Measurements from ENCODE around the gene IGF1R. TPM values are rescaled to one million over a fixed set of nuclear protein-coding genes. Genes with fewer than 3 reads are reported as not detected.

The IGF1R gene
- total RNA-seq, 1 experiment from 2014 or later, result 0.56 TPM

GRCh38 chr15:98868564-98868963 lies 220.2 kb downstream of the IGF1R start:
- no peak overlapping the region for H3K4me2 ChIP-seq (ENCODE audit: low read depth, low read length, poor library complexity, severe bottlenecking)
- no peaks in the 10 kb centered on the region for H3K79me2 ChIP-seq (ENCODE audit: low read length)
- H3K9me2 ChIP-seq (replicated peaks; ENCODE audit: insufficient read depth, low read length), result no peaks in the 10 kb centered on the region

GRCh38 chr15:98870788-98871187 lies 222.4 kb downstream of the IGF1R start:
- no peak overlapping the region for H2AFZ ChIP-seq (ENCODE audit: low read length)
- no peak overlapping the region for H3K9ac ChIP-seq (ENCODE audit: low read length)
- H3K36me3 ChIP-seq (ENCODE audit: insufficient read depth, low read length), result no peaks in the 10 kb centered on the region
- no peaks in the 10 kb centered on the region for H3K9me2 ChIP-seq (replicated peaks; ENCODE audit: insufficient read depth, low read length)
- H3K27ac ChIP-seq (ENCODE audit: low read length), result no peak overlapping the region
- DNase-seq, result no peak
- H3K4me3 ChIP-seq (ENCODE audit: low read length), result no peak overlapping the region
- H3K27me3 ChIP-seq (ENCODE audit: low read length), result no peaks in the 10 kb centered on the region
- no peaks in the 10 kb centered on the region for H3K79me2 ChIP-seq (ENCODE audit: low read length)
- H3K4me1 ChIP-seq (ENCODE audit: low read length), result peaks cover 9% of the 10 kb centered on the region
- H4K20me1 ChIP-seq (ENCODE audit: insufficient read depth, low read depth, low read length), result no peaks in the 10 kb centered on the region
- no peaks in the 10 kb centered on the region for H3K9me3 ChIP-seq (ENCODE audit: low read length)
- no peak overlapping the region for H3K4me2 ChIP-seq (ENCODE audit: low read depth, low read length, poor library complexity, severe bottlenecking)

More at GRCh38 chr15:98868564-98868963, 220.2 kb downstream of the IGF1R start:
- Histone ChIP-seq H3K36me3 (ENCODE audit: insufficient read depth, low read length) (no peaks in the 10 kb centered on the region), H3K27ac (ENCODE audit: low read length) (no peak overlapping the region), H3K27me3 (ENCODE audit: low read length) (no peaks in the 10 kb centered on the region), H2AFZ (ENCODE audit: low read length) (no peak overlapping the region), H3K4me3 (ENCODE audit: low read length) (no peak overlapping the region), H3K9me3 (ENCODE audit: low read length) (no peaks in the 10 kb centered on the region), H3K4me1 (ENCODE audit: low read length) (peaks cover 12% of the 10 kb centered on the region), H4K20me1 (ENCODE audit: insufficient read depth, low read depth, low read length) (no peaks in the 10 kb centered on the region), H3K9ac (ENCODE audit: low read length) (no peak overlapping the region)
- no peak for DNase-seq

GRCh38 chr15:98872774-98873173 lies 224.4 kb downstream of the IGF1R start:
- Histone ChIP-seq H3K4me2 (ENCODE audit: low read depth, low read length, poor library complexity, severe bottlenecking) (no peak overlapping the region), H3K79me2 (ENCODE audit: low read length) (no peaks in the 10 kb centered on the region), H3K27me3 (ENCODE audit: low read length) (no peaks in the 10 kb centered on the region), H3K4me3 (ENCODE audit: low read length) (no peak overlapping the region), H4K20me1 (ENCODE audit: insufficient read depth, low read depth, low read length) (no peaks in the 10 kb centered on the region), H3K9me3 (ENCODE audit: low read length) (no peaks in the 10 kb centered on the region), H3K9me2 (replicated peaks; ENCODE audit: insufficient read depth, low read length) (no peaks in the 10 kb centered on the region), H2AFZ (ENCODE audit: low read length) (no peak overlapping the region), H3K4me1 (ENCODE audit: low read length) (no peaks in the 10 kb centered on the region), H3K36me3 (ENCODE audit: insufficient read depth, low read length) (no peaks in the 10 kb centered on the region), H3K27ac (ENCODE audit: low read length) (no peak overlapping the region), H3K9ac (ENCODE audit: low read length) (no peak overlapping the region)
- DNase-seq, result no peak

GRCh38 chr15:98873441-98874218 lies 225.3 kb downstream of the IGF1R start:
- H3K9ac ChIP-seq (ENCODE audit: low read length), result no peak overlapping the region
- no peaks in the 10 kb centered on the region for H3K4me1 ChIP-seq (ENCODE audit: low read length)
- H3K4me2 ChIP-seq (ENCODE audit: low read depth, low read length, poor library complexity, severe bottlenecking), result no peak overlapping the region

GRCh38 chr15:98874370-98874769 lies 226.0 kb downstream of the IGF1R start:
- Histone ChIP-seq H3K36me3 (ENCODE audit: insufficient read depth, low read length) (no peaks in the 10 kb centered on the region), H3K4me3 (ENCODE audit: low read length) (no peak overlapping the region), H3K4me2 (ENCODE audit: low read depth, low read length, poor library complexity, severe bottlenecking) (no peak overlapping the region), H3K79me2 (ENCODE audit: low read length) (no peaks in the 10 kb centered on the region), H3K27me3 (ENCODE audit: low read length) (no peaks in the 10 kb centered on the region), H3K4me1 (ENCODE audit: low read length) (no peaks in the 10 kb centered on the region), H3K9me3 (ENCODE audit: low read length) (no peaks in the 10 kb centered on the region), H3K9me2 (replicated peaks; ENCODE audit: insufficient read depth, low read length) (no peaks in the 10 kb centered on the region), H2AFZ (ENCODE audit: low read length) (no peak overlapping the region), H3K27ac (ENCODE audit: low read length) (no peak overlapping the region), H4K20me1 (ENCODE audit: insufficient read depth, low read depth, low read length) (no peaks in the 10 kb centered on the region), H3K9ac (ENCODE audit: low read length) (no peak overlapping the region)
- no peak for DNase-seq

More at GRCh38 chr15:98873441-98874218, 225.3 kb downstream of the IGF1R start:
- Histone ChIP-seq H2AFZ (ENCODE audit: low read length) (no peak overlapping the region), H3K9me3 (ENCODE audit: low read length) (no peaks in the 10 kb centered on the region), H3K4me3 (ENCODE audit: low read length) (no peak overlapping the region), H3K27ac (ENCODE audit: low read length) (no peak overlapping the region), H3K36me3 (ENCODE audit: insufficient read depth, low read length) (no peaks in the 10 kb centered on the region), H3K9me2 (replicated peaks; ENCODE audit: insufficient read depth, low read length) (no peaks in the 10 kb centered on the region), H3K27me3 (ENCODE audit: low read length) (no peaks in the 10 kb centered on the region), H4K20me1 (ENCODE audit: insufficient read depth, low read depth, low read length) (no peaks in the 10 kb centered on the region), H3K79me2 (ENCODE audit: low read length) (no peaks in the 10 kb centered on the region)
- no peak for DNase-seq

- Histone ChIP-seq H3K9me2 (replicated peaks; ENCODE audit: insufficient read depth, low read length) (no peaks in the 10 kb centered on the region), H3K9ac (ENCODE audit: low read length) (no peak overlapping the region), H3K9me3 (ENCODE audit: low read length) (no peaks in the 10 kb centered on the region), H3K4me3 (ENCODE audit: low read length) (no peak overlapping the region), H3K79me2 (ENCODE audit: low read length) (no peaks in the 10 kb centered on the region), H3K4me2 (ENCODE audit: low read depth, low read length, poor library complexity, severe bottlenecking) (no peak overlapping the region), H3K27ac (ENCODE audit: low read length) (no peak overlapping the region), H3K4me1 (ENCODE audit: low read length) (no peaks in the 10 kb centered on the region), H3K27me3 (ENCODE audit: low read length) (no peaks in the 10 kb centered on the region), H3K36me3 (ENCODE audit: insufficient read depth, low read length) (no peaks in the 10 kb centered on the region), H4K20me1 (ENCODE audit: insufficient read depth, low read depth, low read length) (no peaks in the 10 kb centered on the region), H2AFZ (ENCODE audit: low read length) (no peak overlapping the region)
- DNase-seq, result no peak
Observed at GRCh38 chr15:98874773-98875172, 226.4 kb downstream of the IGF1R start.

- Histone ChIP-seq H2AFZ (ENCODE audit: low read length) (no peak overlapping the region), H3K9ac (ENCODE audit: low read length) (no peak overlapping the region), H3K27me3 (ENCODE audit: low read length) (no peaks in the 10 kb centered on the region), H3K4me2 (ENCODE audit: low read depth, low read length, poor library complexity, severe bottlenecking) (no peak overlapping the region), H3K9me3 (ENCODE audit: low read length) (no peaks in the 10 kb centered on the region), H3K36me3 (ENCODE audit: insufficient read depth, low read length) (no peaks in the 10 kb centered on the region), H3K4me1 (ENCODE audit: low read length) (no peaks in the 10 kb centered on the region), H3K79me2 (ENCODE audit: low read length) (no peaks in the 10 kb centered on the region), H3K4me3 (ENCODE audit: low read length) (no peak overlapping the region), H3K27ac (ENCODE audit: low read length) (no peak overlapping the region), H3K9me2 (replicated peaks; ENCODE audit: insufficient read depth, low read length) (no peaks in the 10 kb centered on the region), H4K20me1 (ENCODE audit: insufficient read depth, low read depth, low read length) (no peaks in the 10 kb centered on the region)
- DNase-seq, result no peak
Observed at GRCh38 chr15:98875309-98875708, 227.0 kb downstream of the IGF1R start.

- Histone ChIP-seq H2AFZ (ENCODE audit: low read length) (no peak overlapping the region), H3K79me2 (ENCODE audit: low read length) (no peaks in the 10 kb centered on the region), H3K9ac (ENCODE audit: low read length) (no peak overlapping the region), H3K4me3 (ENCODE audit: low read length) (no peak overlapping the region), H3K27me3 (ENCODE audit: low read length) (no peaks in the 10 kb centered on the region), H3K9me3 (ENCODE audit: low read length) (no peaks in the 10 kb centered on the region), H3K36me3 (ENCODE audit: insufficient read depth, low read length) (no peaks in the 10 kb centered on the region), H3K4me2 (ENCODE audit: low read depth, low read length, poor library complexity, severe bottlenecking) (no peak overlapping the region), H3K27ac (ENCODE audit: low read length) (no peak overlapping the region), H3K4me1 (ENCODE audit: low read length) (no peaks in the 10 kb centered on the region), H4K20me1 (ENCODE audit: insufficient read depth, low read depth, low read length) (no peaks in the 10 kb centered on the region), H3K9me2 (replicated peaks; ENCODE audit: insufficient read depth, low read length) (no peaks in the 10 kb centered on the region)
- DNase-seq, result no peak
Observed at GRCh38 chr15:98876451-98877369, 228.4 kb downstream of the IGF1R start.

Data from Karpas-422 (cell line).